H9 (cell line): ENCODE results near the gene CNRIP1. TPM values are rescaled to one million over a fixed set of nuclear protein-coding genes. Genes with fewer than 3 reads are reported as not detected.

Experiments
- DNase-seq: peaks from one replicate; pipeline ENCODE4 v3.0.0-alpha.2; 2017
- H2AFZ ChIP-seq: one replicate; pipeline ENCODE4 v1.6.1; 2013; ENCODE audit warnings: mild to moderate bottlenecking, low read length, control low read depth, moderate library complexity
- H2AK5ac ChIP-seq: 2 replicates; pipeline ENCODE4 v1.6.1; 2013; ENCODE audit warnings: low read length, control low read depth, mixed read lengths; ENCODE audit not compliant: insufficient read length
- H2BK120ac ChIP-seq: one replicate; pipeline ENCODE4 v1.6.1; 2013; ENCODE audit warnings: low read depth, mild to moderate bottlenecking, low read length, control low read depth, inconsistent platforms; ENCODE audit not compliant: poor library complexity, severe bottlenecking
- H2BK12ac ChIP-seq: 2 replicates; pipeline ENCODE4 v1.6.1; 2013; ENCODE audit warnings: low read length, control low read depth, mixed read lengths, low read depth; ENCODE audit not compliant: insufficient read length
- H2BK15ac ChIP-seq: 2 replicates; pipeline ENCODE4 v1.6.1; 2013; ENCODE audit warnings: low read depth, low read length, control low read depth
- H2BK20ac ChIP-seq: one replicate; pipeline ENCODE4 v1.6.1; 2013; ENCODE audit warnings: low read depth, mild to moderate bottlenecking, low read length, control low read depth, inconsistent platforms; ENCODE audit not compliant: poor library complexity, severe bottlenecking
- H2BK5ac ChIP-seq: 2 replicates; pipeline ENCODE4 v1.6.1; 2013; ENCODE audit warnings: low read length, control low read depth, mixed read lengths; ENCODE audit not compliant: insufficient read length
- H3K14ac ChIP-seq: 2 replicates; pipeline ENCODE4 v1.6.1; 2013; ENCODE audit warnings: low read length, control low read depth; ENCODE audit not compliant: insufficient read depth
- H3K18ac ChIP-seq: 2 replicates; pipeline ENCODE4 v1.6.1; 2013; ENCODE audit warnings: low read depth, mild to moderate bottlenecking, mixed read lengths, low read length, control low read depth; ENCODE audit not compliant: insufficient read length
- H3K23ac ChIP-seq: 2 replicates; pipeline ENCODE4 v1.6.1; 2013; ENCODE audit warnings: low read length, control low read depth, mixed read lengths, low read depth; ENCODE audit not compliant: insufficient read length
- H3K23me2 ChIP-seq: 2 replicates; pipeline ENCODE4 v1.6.1; 2013; ENCODE audit warnings: low read depth, mild to moderate bottlenecking, mixed read lengths, low read length, control low read depth; ENCODE audit not compliant: insufficient read length, poor library complexity, severe bottlenecking
- H3K27ac ChIP-seq: 2 replicates; pipeline ENCODE4 v1.5.1; 2013; ENCODE audit warnings: low read length, control low read depth, mixed read lengths, low read depth; ENCODE audit not compliant: insufficient read length
- H3K27me3 ChIP-seq: 2 replicates; pipeline ENCODE4 v1.6.1; 2013; ENCODE audit warnings: low read length, control low read depth, inconsistent platforms; ENCODE audit not compliant: insufficient read depth
- H3K4ac ChIP-seq: 2 replicates; pipeline ENCODE4 v1.6.1; 2013; ENCODE audit warnings: low read depth, mild to moderate bottlenecking, control low read depth, inconsistent platforms, low read length, moderate library complexity
- H3K4me1 ChIP-seq: 2 replicates; pipeline ENCODE4 v1.6.1; 2013; ENCODE audit warnings: low read length, control low read depth, inconsistent platforms; ENCODE audit not compliant: insufficient read depth
- H3K4me2 ChIP-seq: 2 replicates; pipeline ENCODE4 v1.6.1; 2013; ENCODE audit warnings: low read length, control low read depth, mixed read lengths; ENCODE audit not compliant: insufficient read length, insufficient read depth
- H3K56ac ChIP-seq: 2 replicates; pipeline ENCODE4 v1.6.1; 2013; ENCODE audit warnings: low read depth, mild to moderate bottlenecking, mixed read lengths, low read length, control low read depth; ENCODE audit not compliant: insufficient read length
- H3K79me1 ChIP-seq: 2 replicates; pipeline ENCODE4 v1.6.1; 2013; ENCODE audit warnings: low read depth, mild to moderate bottlenecking, moderate library complexity, low read length, control low read depth, inconsistent platforms; ENCODE audit not compliant: insufficient read depth, poor library complexity, severe bottlenecking
- H3K79me2 ChIP-seq: 2 replicates; pipeline ENCODE4 v1.6.1; 2013; ENCODE audit warnings: low read length, control low read depth, inconsistent platforms; ENCODE audit not compliant: insufficient read depth
- H3K9ac ChIP-seq: 2 replicates; pipeline ENCODE4 v1.6.1; 2013; ENCODE audit warnings: low read length, control low read depth, mixed read lengths; ENCODE audit not compliant: insufficient read length; ENCODE audit errors: extremely low read depth
- H3K9me3 ChIP-seq: one replicate; pipeline ENCODE4 v1.6.1; 2013; ENCODE audit warnings: low read depth, low read length, inconsistent platforms; ENCODE audit not compliant: control insufficient read depth
- H3T11ph ChIP-seq: one replicate; pipeline ENCODE4 v1.6.1; 2013; ENCODE audit warnings: mild to moderate bottlenecking, low read length, control low read depth, inconsistent platforms
- H4K20me1 ChIP-seq: one replicate; pipeline ENCODE4 v1.6.1; 2013; ENCODE audit not compliant: control insufficient read depth, insufficient read length, insufficient read depth
- H4K5ac ChIP-seq: 2 replicates; pipeline ENCODE4 v1.6.1; 2013; ENCODE audit warnings: low read depth, mild to moderate bottlenecking, mixed read lengths, low read length, control low read depth; ENCODE audit not compliant: insufficient read length
- H4K8ac ChIP-seq: replicated peaks from 2 replicates; pipeline ENCODE4 v1.6.1; 2013; ENCODE audit warnings: low read length, control low read depth, mixed read lengths, low read depth; ENCODE audit not compliant: insufficient read length
- H4K91ac ChIP-seq: 2 replicates; pipeline ENCODE4 v1.6.1; 2013; ENCODE audit warnings: low read depth, mild to moderate bottlenecking, moderate library complexity, mixed read lengths, low read length, control low read depth; ENCODE audit not compliant: insufficient read length
- H3K27ac Mint-ChIP-seq, 3 experiments: 2 replicates in 2 of 3; 3 replicates in 1 of 3; pipeline ENCODE4 v1.8.0; 2020 to 2021; ENCODE audit warnings: mixed read lengths in 3 of 3, mild to moderate bottlenecking in 1 of 3, moderate library complexity in 1 of 3
- H3K27me3 Mint-ChIP-seq: 2 replicates; pipeline ENCODE4 v1.8.0; 2021; ENCODE audit warnings: low read depth, mild to moderate bottlenecking, moderate library complexity, mixed read lengths
- H3K36me3 Mint-ChIP-seq, 3 experiments: 2 replicates in 2 of 3; 3 replicates in 1 of 3; pipeline ENCODE4 v1.8.0; 2020 to 2021; ENCODE audit warnings: low read depth in 3 of 3, mixed read lengths in 3 of 3; ENCODE audit not compliant: insufficient read depth in 1 of 3
- H3K4me1 Mint-ChIP-seq, 2 experiments: 2 replicates each; pipeline ENCODE4 v1.8.0; 2020; ENCODE audit warnings: mixed read lengths in 2 of 2
- H3K4me3 Mint-ChIP-seq, 2 experiments: 2 replicates in 1 of 2; 3 replicates in 1 of 2; pipeline ENCODE4 v1.8.0; 2020 to 2021; ENCODE audit warnings: mild to moderate bottlenecking in 2 of 2, mixed read lengths in 2 of 2, moderate library complexity in 1 of 2
- H3K9me3 Mint-ChIP-seq, 2 experiments: 2 replicates in 1 of 2; 3 replicates in 1 of 2; pipeline ENCODE4 v1.8.0; 2020; ENCODE audit warnings: mild to moderate bottlenecking in 2 of 2, mixed read lengths in 2 of 2, moderate library complexity in 1 of 2
- WGBS: extraction: QIAGEN DNeasy Blood & Tissue Kit; methylation state at CpG from one replicate; pipeline ENCODE4 v1.1.7; 2013; ENCODE audit warnings: missing lambda C conversion rate, low lambda C conversion rate, mixed read lengths; ENCODE audit not compliant: insufficient read length; ENCODE audit errors: extremely low coverage; 5-methylcytosine and 5-hydroxymethylcytosine counted together
- total RNA-seq: library from RNA; stranded (reverse); gene quantifications from 2 replicates; pipeline ENCODE4 v1.2.1, GENCODE V29; 2021
- TF ChIP-seq, protein P1 (sequence below): fragments of 200-600 bp; sonication (generic); conservative IDR thresholded peaks from 3 replicates; pipeline ENCODE4 v1.8.0; 2021; ENCODE audit warnings: antibody characterized with exemption, mild to moderate bottlenecking

Gene CNRIP1
- total RNA-seq, 1 experiment from 2014 or later: 0.70 TPM

DNA sequence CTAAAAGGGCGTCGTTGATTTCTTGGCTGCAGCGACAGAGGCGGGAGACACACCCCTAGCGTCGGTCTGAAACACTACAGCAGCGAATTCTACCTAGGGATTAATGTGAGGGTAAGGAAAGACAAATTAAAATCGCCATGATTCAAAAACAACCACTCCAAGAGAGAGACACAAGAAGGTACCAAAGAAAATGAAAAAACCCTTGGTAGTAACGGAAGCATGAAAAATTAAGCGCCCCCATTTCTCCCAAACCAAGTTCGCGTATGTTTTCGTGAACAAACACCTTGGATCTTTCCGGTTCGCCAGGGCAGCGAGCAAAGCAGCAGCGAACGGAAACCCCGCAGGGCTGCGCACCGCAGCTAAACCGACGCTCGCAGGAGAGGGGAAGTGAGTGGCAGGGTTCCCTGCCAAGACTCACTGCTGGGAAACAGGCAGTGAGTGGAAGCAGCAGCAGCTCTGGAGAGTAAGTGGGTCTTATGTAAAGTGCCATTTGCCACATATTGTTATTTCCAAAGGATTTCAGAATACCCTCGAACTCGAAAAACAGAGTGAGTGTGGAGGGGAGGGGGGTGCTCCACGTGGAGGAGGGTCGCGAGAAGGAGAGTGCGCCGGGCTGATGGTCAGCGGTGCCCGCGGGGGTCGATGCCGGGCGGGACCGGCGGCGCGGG lies 68.4 kb downstream of the CNRIP1 start:
- no peak overlapping the region for H2BK12ac ChIP-seq
- Mint-ChIP-seq H3K27me3 (no peaks in the 10 kb centered on the region), H3K36me3 (peaks cover 0 to 5% (median 2%) of the 10 kb centered on the region in 3 experiments; a peak in 2 of 7 replicates), H3K4me3 (peak overlapping the region; percentile 94 to 97), H3K27ac (peak overlapping the region; percentile 83 to 98 (median 98)), H3K4me1 (peaks cover 20 to 22% of the 10 kb centered on the region in 2 experiments), H3K9me3 (peaks cover 0 to 3% of the 10 kb centered on the region in 2 experiments; a peak in 1 of 5 replicates)
- no peak overlapping the region for H3T11ph ChIP-seq
- peak overlapping the region; percentile 81 for H3K4me2 ChIP-seq
- H3K18ac ChIP-seq: peak overlapping the region; percentile 87
- H2AFZ ChIP-seq: no peak overlapping the region
- H3K9me3 ChIP-seq: no peaks in the 10 kb centered on the region
- H2BK15ac ChIP-seq: no peak overlapping the region
- no peak overlapping the region for H4K5ac ChIP-seq
- H3K79me1 ChIP-seq: no peaks in the 10 kb centered on the region
- H3K4ac ChIP-seq: no peak overlapping the region; the same call in 1 of the 2 replicates
- no peak overlapping the region for H4K91ac ChIP-seq
- peak overlapping the region; percentile 62 for H3K14ac ChIP-seq
- peaks cover 5% of the 10 kb centered on the region; the same call in 1 of the 2 replicates for H3K4me1 ChIP-seq
- no peaks in the 10 kb centered on the region for H4K20me1 ChIP-seq
- H3K9ac ChIP-seq: peak overlapping the region; percentile 87
- TF ChIP-seq, protein P1, sequence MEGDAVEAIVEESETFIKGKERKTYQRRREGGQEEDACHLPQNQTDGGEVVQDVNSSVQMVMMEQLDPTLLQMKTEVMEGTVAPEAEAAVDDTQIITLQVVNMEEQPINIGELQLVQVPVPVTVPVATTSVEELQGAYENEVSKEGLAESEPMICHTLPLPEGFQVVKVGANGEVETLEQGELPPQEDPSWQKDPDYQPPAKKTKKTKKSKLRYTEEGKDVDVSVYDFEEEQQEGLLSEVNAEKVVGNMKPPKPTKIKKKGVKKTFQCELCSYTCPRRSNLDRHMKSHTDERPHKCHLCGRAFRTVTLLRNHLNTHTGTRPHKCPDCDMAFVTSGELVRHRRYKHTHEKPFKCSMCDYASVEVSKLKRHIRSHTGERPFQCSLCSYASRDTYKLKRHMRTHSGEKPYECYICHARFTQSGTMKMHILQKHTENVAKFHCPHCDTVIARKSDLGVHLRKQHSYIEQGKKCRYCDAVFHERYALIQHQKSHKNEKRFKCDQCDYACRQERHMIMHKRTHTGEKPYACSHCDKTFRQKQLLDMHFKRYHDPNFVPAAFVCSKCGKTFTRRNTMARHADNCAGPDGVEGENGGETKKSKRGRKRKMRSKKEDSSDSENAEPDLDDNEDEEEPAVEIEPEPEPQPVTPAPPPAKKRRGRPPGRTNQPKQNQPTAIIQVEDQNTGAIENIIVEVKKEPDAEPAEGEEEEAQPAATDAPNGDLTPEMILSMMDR: peak; percentile 71
- H3K27me3 ChIP-seq: no peaks in the 10 kb centered on the region
- H2AK5ac ChIP-seq: no peak overlapping the region
- no peak overlapping the region for H2BK120ac ChIP-seq
- H3K56ac ChIP-seq: no peak overlapping the region
- no CpG with 5 or more reads among the region's 41 CpGs for WGBS
- H2BK20ac ChIP-seq: no peak overlapping the region
- no peak overlapping the region for H2BK5ac ChIP-seq
- peaks cover 12% of the 10 kb centered on the region for H3K23me2 ChIP-seq
- no peak overlapping the region for H3K23ac ChIP-seq
- peak; percentile 70 for DNase-seq
- H3K79me2 ChIP-seq: peaks cover 41% of the 10 kb centered on the region
- H4K8ac ChIP-seq: no peak overlapping the region
- peak overlapping the region; percentile 55 for H3K27ac ChIP-seq
